ENCODE data around the gene KCNQ2.
"Not testable (repeated sequence)": the region's sequence is repeated elsewhere in the genome, so short reads cannot be mapped to it uniquely, and the experiment has no call there.

Gene KCNQ2

DNA sequence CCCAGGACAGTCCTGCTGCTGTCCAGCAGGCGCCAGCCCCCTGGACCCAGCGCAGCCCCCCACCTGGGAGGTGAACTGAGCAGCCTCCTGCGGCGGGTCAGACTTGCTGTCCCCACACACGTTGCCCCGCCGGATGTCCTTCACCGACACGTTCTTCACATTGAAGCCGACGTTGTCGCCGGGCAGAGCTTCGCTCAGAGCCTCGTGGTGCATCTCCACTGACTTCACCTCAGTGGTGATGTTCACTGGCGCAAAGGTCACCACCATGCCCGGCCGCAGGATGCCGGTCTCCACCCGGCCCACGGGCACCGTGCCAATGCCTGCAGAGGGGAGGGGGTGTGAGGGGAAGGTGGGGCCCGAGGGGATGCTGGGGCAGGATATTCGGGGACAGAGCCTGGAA is 18.0 kb upstream of the KCNQ2 start:
- ATAC-seq (ENCODE audit: low read depth) (no peak), DNase-seq (ENCODE audit: low spot score in 2 of 2) (no peak)
- no peaks in the 10 kb centered on the region for H3K4me1 Mint-ChIP-seq
- H3K36me3 Mint-ChIP-seq, result peaks cover 8% of the 10 kb centered on the region
- H3K27me3 Mint-ChIP-seq, result peaks cover 23% of the 10 kb centered on the region
- no peak overlapping the region for H3K4me3 Mint-ChIP-seq
- H3K27ac Mint-ChIP-seq, result no peak overlapping the region
- peaks cover 13% of the 10 kb centered on the region for H3K9me3 Mint-ChIP-seq

- peaks cover 29% of the 10 kb centered on the region for H3K27me3 Mint-ChIP-seq
- ATAC-seq (ENCODE audit: low read depth) (no peak), DNase-seq (ENCODE audit: low spot score in 2 of 2) (no peak)
- H3K4me1 Mint-ChIP-seq, result no peaks in the 10 kb centered on the region
- H3K4me3 Mint-ChIP-seq, result no peak overlapping the region
- no peak overlapping the region for H3K27ac Mint-ChIP-seq
- H3K9me3 Mint-ChIP-seq, result peaks cover 13% of the 10 kb centered on the region
- H3K36me3 Mint-ChIP-seq, result peaks cover 8% of the 10 kb centered on the region
Measured at GRCh38 chr20:63488315-63489251, 16.1 kb upstream of the KCNQ2 start.

GRCh38 chr20:63487781-63488241 is 15.4 kb upstream of the KCNQ2 start:
- no peak for DNase-seq (ENCODE audit: low spot score in 2 of 2)
- H3K27me3 Mint-ChIP-seq, result peaks cover 32% of the 10 kb centered on the region
- H3K9me3 Mint-ChIP-seq, result peaks cover 13% of the 10 kb centered on the region
- ATAC-seq (ENCODE audit: low read depth), result no peak
- no peak overlapping the region for H3K27ac Mint-ChIP-seq
- peaks cover 8% of the 10 kb centered on the region for H3K36me3 Mint-ChIP-seq
- no peak overlapping the region for H3K4me3 Mint-ChIP-seq
- no peaks in the 10 kb centered on the region for H3K4me1 Mint-ChIP-seq

- ATAC-seq (ENCODE audit: low read depth) (no peak), DNase-seq (ENCODE audit: low spot score in 2 of 2) (no peak)
- Mint-ChIP-seq H3K36me3 (peaks cover 8% of the 10 kb centered on the region), H3K27me3 (peaks cover 32% of the 10 kb centered on the region), H3K4me1 (no peaks in the 10 kb centered on the region), H3K27ac (no peak overlapping the region), H3K4me3 (no peak overlapping the region), H3K9me3 (peaks cover 8% of the 10 kb centered on the region)
Measured at GRCh38 chr20:63487116-63487764, 14.8 kb upstream of the KCNQ2 start.

- ATAC-seq (ENCODE audit: low read depth) (no peak), DNase-seq (ENCODE audit: low spot score in 2 of 2) (no peak)
- peaks cover 26% of the 10 kb centered on the region for H3K27me3 Mint-ChIP-seq
- H3K9me3 Mint-ChIP-seq, result no peaks in the 10 kb centered on the region
- H3K4me3 Mint-ChIP-seq, result no peak overlapping the region
- H3K4me1 Mint-ChIP-seq, result no peaks in the 10 kb centered on the region
- H3K27ac Mint-ChIP-seq, result no peak overlapping the region
- H3K36me3 Mint-ChIP-seq, result peaks cover 3% of the 10 kb centered on the region
Measured at GRCh38 chr20:63486300-63486855, 13.9 kb upstream of the KCNQ2 start.

GRCh38 chr20:63484651-63485403 is 12.4 kb upstream of the KCNQ2 start:
- no peak overlapping the region for H3K4me3 Mint-ChIP-seq
- DNase-seq (ENCODE audit: low spot score in 2 of 2), result no peak
- ATAC-seq (ENCODE audit: low read depth), result no peak
- H3K4me1 Mint-ChIP-seq, result no peaks in the 10 kb centered on the region
- peaks cover 3% of the 10 kb centered on the region for H3K36me3 Mint-ChIP-seq
- H3K9me3 Mint-ChIP-seq, result no peaks in the 10 kb centered on the region
- peaks cover 32% of the 10 kb centered on the region for H3K27me3 Mint-ChIP-seq
- no peak overlapping the region for H3K27ac Mint-ChIP-seq

DNA sequence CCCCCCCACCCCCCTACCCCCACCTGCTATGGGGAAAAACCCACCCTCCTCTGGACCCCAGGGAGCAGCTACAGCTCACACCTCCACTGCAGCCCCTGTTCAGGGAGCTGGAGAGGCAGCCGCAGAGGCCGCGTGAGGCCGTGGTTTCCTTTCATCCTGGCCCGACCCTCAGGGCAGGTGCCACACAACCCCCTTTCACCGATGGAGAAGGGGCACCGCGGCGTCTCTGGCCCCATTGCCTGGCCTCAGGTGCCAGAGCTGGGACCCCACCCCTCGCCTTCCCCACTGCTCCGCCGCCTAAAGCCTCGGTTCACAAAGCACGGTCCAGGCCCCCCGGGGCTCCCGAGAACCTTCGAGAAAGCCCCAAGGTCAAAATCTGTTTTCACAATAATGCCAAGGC is 11.8 kb upstream of the KCNQ2 start:
- Mint-ChIP-seq H3K4me3 (no peak overlapping the region), H3K27ac (no peak overlapping the region), H3K4me1 (no peaks in the 10 kb centered on the region), H3K36me3 (peaks cover 3% of the 10 kb centered on the region), H3K27me3 (peaks cover 34% of the 10 kb centered on the region), H3K9me3 (no peaks in the 10 kb centered on the region)
- no peak for DNase-seq (ENCODE audit: low spot score in 2 of 2)
- ATAC-seq (ENCODE audit: low read depth), result no peak

- ATAC-seq (ENCODE audit: low read depth) (no peak), DNase-seq (ENCODE audit: low spot score in 2 of 2) (no peak)
- Mint-ChIP-seq H3K4me3 (no peak overlapping the region), H3K27me3 (peaks cover 34% of the 10 kb centered on the region), H3K27ac (no peak overlapping the region), H3K9me3 (no peaks in the 10 kb centered on the region), H3K36me3 (peaks cover 3% of the 10 kb centered on the region), H3K4me1 (no peaks in the 10 kb centered on the region)
Measured at GRCh38 chr20:63483834-63484233, 11.4 kb upstream of the KCNQ2 start.

GRCh38 chr20:63482021-63482587 is 9.6 kb upstream of the KCNQ2 start:
- H3K27me3 Mint-ChIP-seq, result peaks cover 34% of the 10 kb centered on the region
- H3K4me3 Mint-ChIP-seq, result no peak overlapping the region
- H3K4me1 Mint-ChIP-seq, result no peaks in the 10 kb centered on the region
- no peak overlapping the region for H3K27ac Mint-ChIP-seq
- no peaks in the 10 kb centered on the region for H3K9me3 Mint-ChIP-seq
- DNase-seq (ENCODE audit: low spot score in 2 of 2), result no peak
- H3K36me3 Mint-ChIP-seq, result peaks cover 3% of the 10 kb centered on the region
- ATAC-seq (ENCODE audit: low read depth), result no peak

DNA sequence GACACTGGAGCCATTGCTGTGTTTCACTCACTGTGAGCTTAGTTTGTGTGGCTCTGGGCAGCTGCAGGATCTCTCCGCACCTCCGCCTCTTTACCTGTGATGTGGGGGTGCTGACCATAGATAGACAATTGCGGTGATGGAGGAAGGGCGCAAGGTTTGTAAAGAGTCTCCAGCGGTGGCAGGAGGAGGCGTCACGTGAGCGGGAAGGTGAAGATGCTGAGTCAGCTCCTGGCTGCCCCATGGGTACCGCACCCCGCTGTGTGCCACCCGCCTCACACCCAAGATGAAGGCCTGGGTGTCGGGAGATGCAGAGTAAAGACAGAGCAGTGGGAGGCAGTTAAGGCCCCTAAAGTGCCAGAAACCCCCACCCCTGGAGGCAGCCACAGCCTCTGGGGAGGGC is 9.0 kb upstream of the KCNQ2 start:
- Mint-ChIP-seq H3K9me3 (no peaks in the 10 kb centered on the region), H3K4me1 (no peaks in the 10 kb centered on the region), H3K4me3 (no peak overlapping the region), H3K27me3 (peaks cover 33% of the 10 kb centered on the region), H3K36me3 (peaks cover 3% of the 10 kb centered on the region), H3K27ac (no peak overlapping the region)
- no peak for ATAC-seq (ENCODE audit: low read depth)
- no peak for DNase-seq (ENCODE audit: low spot score in 2 of 2)

DNA sequence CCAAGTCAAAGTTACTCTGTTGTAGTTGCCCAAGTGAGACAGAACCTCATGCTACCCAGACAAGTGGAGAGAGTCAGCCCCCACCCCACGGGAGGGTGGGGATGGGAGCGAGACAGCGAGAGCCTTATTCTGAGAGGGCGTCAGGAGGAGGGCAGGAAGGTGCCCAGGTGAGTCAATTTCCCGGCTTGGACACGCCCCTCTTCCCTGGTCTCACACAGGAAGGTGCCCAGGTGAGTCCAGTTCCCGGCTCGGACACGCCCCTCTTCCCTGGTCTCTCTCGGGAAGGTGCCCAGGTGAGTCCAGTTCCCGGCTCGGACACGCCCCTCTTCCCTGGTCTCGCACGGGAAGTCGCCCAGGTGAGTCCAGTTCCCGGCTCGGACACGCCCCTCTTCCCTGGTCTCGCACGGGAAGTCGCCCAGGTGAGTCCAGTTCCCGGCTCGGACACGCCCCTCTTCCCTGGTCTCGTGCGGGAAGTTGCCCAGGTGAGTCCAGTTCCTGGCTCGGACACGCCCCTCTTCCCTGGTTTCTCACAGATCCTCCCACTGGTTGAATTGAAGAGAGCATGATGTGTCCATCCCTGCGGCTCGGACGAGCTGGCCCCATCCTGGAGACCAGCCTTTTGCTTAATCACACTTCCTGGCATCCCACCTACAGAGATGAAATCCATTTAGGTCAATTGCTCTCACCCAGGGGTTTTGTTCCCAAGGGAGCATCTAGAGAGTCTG is 7.4 kb upstream of the KCNQ2 start:
- not testable (repeated sequence) for H3K27ac Mint-ChIP-seq; ATAC-seq (ENCODE audit: low read depth); H3K4me1 Mint-ChIP-seq; DNase-seq (ENCODE audit: low spot score in 2 of 2); H3K9me3 Mint-ChIP-seq; H3K4me3 Mint-ChIP-seq; H3K36me3 Mint-ChIP-seq
- peaks cover 33% of the 10 kb centered on the region for H3K27me3 Mint-ChIP-seq

GRCh38 chr20:63478346-63479302 is 6.2 kb upstream of the KCNQ2 start:
- Mint-ChIP-seq H3K27me3 (peaks cover 32% of the 10 kb centered on the region), H3K4me3 (no peak overlapping the region), H3K27ac (no peak overlapping the region), H3K36me3 (no peaks in the 10 kb centered on the region), H3K9me3 (no peaks in the 10 kb centered on the region), H3K4me1 (peaks cover 6% of the 10 kb centered on the region)
- DNase-seq (ENCODE audit: low spot score in 2 of 2) (no peak), ATAC-seq (ENCODE audit: low read depth) (no peak)
